ENCODE results near the gene UGT3A1. TPM values are rescaled to one million over a fixed set of nuclear protein-coding genes. Genes with fewer than 3 reads are reported as not detected.

UGT3A1 gene
- total RNA-seq, 2 donors from 2014 or later: not detected

DNA sequence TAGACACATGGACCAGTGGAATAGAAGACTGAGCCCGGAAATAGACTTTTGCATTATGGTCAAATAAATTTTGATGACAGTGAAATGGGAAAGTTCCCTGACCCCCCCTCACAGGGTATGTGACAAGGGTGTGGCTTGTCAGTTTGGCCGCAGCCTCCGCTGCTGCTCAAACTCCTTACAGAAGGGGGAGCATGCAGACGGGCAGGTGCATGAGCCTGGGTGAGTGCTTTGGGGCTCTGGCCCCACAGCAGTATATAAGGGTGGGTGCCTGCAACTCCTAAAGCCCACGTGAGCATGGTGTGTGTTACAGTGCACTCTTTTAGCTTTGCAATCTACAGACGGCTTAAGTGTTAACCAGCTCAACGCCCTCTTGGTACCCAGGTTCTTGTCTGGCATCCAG lies 30.9 kb downstream of the UGT3A1 start:
- TF ChIP-seq, protein P1, sequence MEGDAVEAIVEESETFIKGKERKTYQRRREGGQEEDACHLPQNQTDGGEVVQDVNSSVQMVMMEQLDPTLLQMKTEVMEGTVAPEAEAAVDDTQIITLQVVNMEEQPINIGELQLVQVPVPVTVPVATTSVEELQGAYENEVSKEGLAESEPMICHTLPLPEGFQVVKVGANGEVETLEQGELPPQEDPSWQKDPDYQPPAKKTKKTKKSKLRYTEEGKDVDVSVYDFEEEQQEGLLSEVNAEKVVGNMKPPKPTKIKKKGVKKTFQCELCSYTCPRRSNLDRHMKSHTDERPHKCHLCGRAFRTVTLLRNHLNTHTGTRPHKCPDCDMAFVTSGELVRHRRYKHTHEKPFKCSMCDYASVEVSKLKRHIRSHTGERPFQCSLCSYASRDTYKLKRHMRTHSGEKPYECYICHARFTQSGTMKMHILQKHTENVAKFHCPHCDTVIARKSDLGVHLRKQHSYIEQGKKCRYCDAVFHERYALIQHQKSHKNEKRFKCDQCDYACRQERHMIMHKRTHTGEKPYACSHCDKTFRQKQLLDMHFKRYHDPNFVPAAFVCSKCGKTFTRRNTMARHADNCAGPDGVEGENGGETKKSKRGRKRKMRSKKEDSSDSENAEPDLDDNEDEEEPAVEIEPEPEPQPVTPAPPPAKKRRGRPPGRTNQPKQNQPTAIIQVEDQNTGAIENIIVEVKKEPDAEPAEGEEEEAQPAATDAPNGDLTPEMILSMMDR (IDR thresholded peaks at IDR 0.05): no peak
- intact Hi-C loops (cut with DNase I): no loop called here
- H3K36me3 ChIP-seq: no peaks in the 10 kb centered on the region

DNA sequence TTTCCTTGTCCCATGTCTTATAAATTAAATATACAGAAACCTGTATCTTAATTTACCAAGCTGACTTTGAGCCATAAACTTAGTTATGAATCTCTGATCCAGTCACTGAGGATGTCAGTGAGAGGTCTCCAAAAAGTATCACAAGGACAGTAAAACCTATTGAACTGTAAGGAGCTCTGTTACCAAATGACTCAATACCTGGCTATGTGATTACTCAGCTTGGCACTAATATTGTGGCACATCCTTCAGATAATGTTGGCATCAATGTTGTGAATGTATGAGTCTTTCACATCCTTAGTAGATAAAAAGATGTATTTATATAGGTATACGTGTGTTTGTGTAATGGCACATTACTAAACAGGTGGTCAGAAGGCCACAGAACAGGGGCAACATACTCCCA lies 34.8 kb downstream of the UGT3A1 start:
- DNase-seq: no peak
- intact Hi-C loops (cut with DNase I): no loop called here
- H3K9me3 ChIP-seq: no peaks in the 10 kb centered on the region
- H3K9ac ChIP-seq (ENCODE audit: low read depth in 2 of 2, low read length in 2 of 2): no peak overlapping the region
- H3K4me3 ChIP-seq: no peak overlapping the region
- no peaks in the 10 kb centered on the region for H3K36me3 ChIP-seq
- no peak overlapping the region for H3K27ac ChIP-seq
- H3K27me3 ChIP-seq: no peaks in the 10 kb centered on the region
- TF ChIP-seq, protein P1 (IDR thresholded peaks at IDR 0.05): no peak
- H3K4me1 ChIP-seq: no peaks in the 10 kb centered on the region

More for the DNA sequence above, 30.9 kb downstream of the UGT3A1 start:
- no peaks in the 10 kb centered on the region for H3K4me1 ChIP-seq
- H3K9ac ChIP-seq (ENCODE audit: low read depth in 2 of 2, low read length in 2 of 2): no peak overlapping the region
- no peaks in the 10 kb centered on the region for H3K27me3 ChIP-seq
- H3K4me3 ChIP-seq: no peak overlapping the region
- no peak for DNase-seq
- no peaks in the 10 kb centered on the region for H3K9me3 ChIP-seq
- H3K27ac ChIP-seq: no peak overlapping the region

DNA sequence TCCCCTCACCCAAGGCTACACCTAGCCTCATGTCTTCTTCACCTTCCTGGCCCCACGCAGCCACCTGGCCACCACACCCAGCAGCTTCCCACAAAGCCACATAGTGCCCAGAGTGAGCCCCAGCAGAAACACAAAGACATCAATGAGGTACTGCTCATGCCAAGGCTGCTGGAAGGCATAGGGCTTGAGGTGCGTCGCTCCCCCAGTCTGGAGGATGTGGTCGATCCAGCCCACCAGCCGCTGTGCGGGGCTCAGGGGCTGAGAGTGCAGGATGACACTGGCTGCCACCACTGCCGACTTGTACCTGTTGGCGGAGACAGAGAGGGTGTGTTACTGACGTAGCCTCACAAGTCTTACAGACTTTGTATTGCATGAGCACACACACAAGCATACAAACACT lies 37.0 kb downstream of the UGT3A1 start:
- H3K27ac ChIP-seq: no peak overlapping the region
- TF ChIP-seq, protein P1 (IDR thresholded peaks at IDR 0.05): no peak
- no peaks in the 10 kb centered on the region for H3K27me3 ChIP-seq
- no peak overlapping the region for H3K9ac ChIP-seq (ENCODE audit: low read depth in 2 of 2, low read length in 2 of 2)
- H3K4me3 ChIP-seq: no peak overlapping the region
- H3K9me3 ChIP-seq: no peaks in the 10 kb centered on the region
- no peaks in the 10 kb centered on the region for H3K4me1 ChIP-seq
- H3K36me3 ChIP-seq: no peaks in the 10 kb centered on the region
- intact Hi-C loops (cut with DNase I): no loop called here
- DNase-seq: no peak

DNA sequence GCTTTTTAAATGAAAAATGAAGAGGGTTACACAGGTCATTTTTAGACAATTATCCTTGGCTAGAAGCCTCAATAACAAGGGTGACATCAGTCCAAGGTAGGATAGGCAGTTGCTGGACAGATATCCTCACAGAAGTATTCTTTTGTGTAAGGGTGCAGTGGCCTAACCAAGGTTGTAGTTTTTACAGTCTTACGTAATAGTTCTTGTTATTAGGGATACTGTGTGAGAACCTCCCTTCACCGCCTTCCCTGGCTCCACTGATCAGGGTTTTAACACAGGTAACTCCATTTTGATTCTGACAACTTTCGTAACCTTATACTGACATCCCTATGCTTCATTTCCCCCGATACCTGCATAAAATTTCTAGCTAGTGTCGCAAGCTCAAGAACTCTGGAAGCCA lies 44.1 kb downstream of the UGT3A1 start:
- H3K27me3 ChIP-seq: no peaks in the 10 kb centered on the region
- intact Hi-C loops (cut with DNase I): no loop called here
- H3K9ac ChIP-seq (ENCODE audit: low read depth in 2 of 2, low read length in 2 of 2): no peak overlapping the region
- H3K27ac ChIP-seq: no peak overlapping the region
- H3K4me1 ChIP-seq: no peaks in the 10 kb centered on the region
- no peak overlapping the region for H3K4me3 ChIP-seq
- H3K9me3 ChIP-seq: no peaks in the 10 kb centered on the region
- TF ChIP-seq, protein P1 (IDR thresholded peaks at IDR 0.05): no peak
- no peaks in the 10 kb centered on the region for H3K36me3 ChIP-seq
- DNase-seq: no peak

DNA sequence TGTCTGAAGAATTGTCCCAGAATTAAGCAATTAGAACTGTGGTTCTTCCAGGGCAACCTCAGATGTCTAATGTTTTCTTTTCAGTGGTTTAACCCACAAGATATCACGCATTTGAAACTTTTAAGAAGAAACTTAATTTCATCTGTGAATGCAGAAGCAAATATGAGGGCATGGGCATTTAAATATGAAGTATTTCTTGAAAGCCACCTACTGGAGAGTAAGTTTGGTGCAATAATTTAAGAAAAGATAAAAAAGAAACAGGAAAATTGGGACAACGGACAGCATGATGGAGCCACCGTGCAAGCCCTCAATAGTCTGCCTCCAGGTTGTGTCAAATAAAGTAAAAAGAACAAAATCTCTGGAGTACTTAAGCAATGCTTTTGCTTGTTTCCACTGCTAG lies 51.6 kb downstream of the UGT3A1 start:
- H3K27me3 ChIP-seq: no peaks in the 10 kb centered on the region
- TF ChIP-seq, protein P1 (IDR thresholded peaks at IDR 0.05): no peak
- no peak overlapping the region for H3K27ac ChIP-seq
- DNase-seq: no peak
- H3K9ac ChIP-seq (ENCODE audit: low read depth in 2 of 2, low read length in 2 of 2): no peak overlapping the region
- no peak overlapping the region for H3K4me3 ChIP-seq
- no peaks in the 10 kb centered on the region for H3K9me3 ChIP-seq
- no peaks in the 10 kb centered on the region for H3K36me3 ChIP-seq
- intact Hi-C loops (cut with DNase I): no loop called here
- H3K4me1 ChIP-seq: no peaks in the 10 kb centered on the region

Data from colonic mucosa (tissue), 4 donors.